ENCODE results near the gene DLG2. TPM values are rescaled to one million over a fixed set of nuclear protein-coding genes. Genes with fewer than 3 reads are reported as not detected.

DLG2 gene
- total and polyA plus RNA-seq, 3 experiments from 2014 or later = 0.81 to 1.5 (median 1.3) TPM

DNA sequence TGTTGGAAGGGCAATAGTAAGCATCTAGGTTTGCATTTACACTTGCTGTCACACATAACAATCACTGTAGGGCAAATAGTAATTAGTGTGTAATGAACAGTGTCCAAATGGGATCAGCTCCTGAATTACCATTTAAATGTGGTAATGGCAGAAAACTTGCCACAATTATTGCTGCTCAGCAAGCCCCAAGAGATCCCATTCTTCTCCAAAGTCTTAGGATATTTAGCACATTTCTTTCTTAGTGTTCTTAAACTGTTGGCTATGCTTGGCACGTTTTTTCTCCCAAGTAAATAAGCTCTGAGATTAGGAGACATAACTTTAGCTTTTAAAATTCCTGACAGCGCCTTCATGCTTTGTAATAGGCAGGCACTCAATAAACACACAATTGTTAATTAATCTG lies 1037.0 kb downstream of the DLG2 start:
- Mint-ChIP-seq H3K9me3 (peaks cover 12 to 32% (median 28%) of the 10 kb centered on the region in 5 donors), H3K36me3 (no peaks in the 10 kb centered on the region), H3K27me3 (no peaks in the 10 kb centered on the region), H3K27ac (no peak overlapping the region), H3K4me1 (no peaks in the 10 kb centered on the region), H3K4me3 (no peak overlapping the region)
- Histone ChIP-seq H3K27ac (ENCODE audit: low read depth, low read length) (no peak overlapping the region), H3K4me1 (ENCODE audit: insufficient read depth, low read length) (no peaks in the 10 kb centered on the region), H3K36me3 (ENCODE audit: insufficient read depth, low read length) (no peaks in the 10 kb centered on the region), H3K27me3 (ENCODE audit: insufficient read depth, low read length, poor library complexity, severe bottlenecking) (no peaks in the 10 kb centered on the region), H3K9me3 (ENCODE audit: low read length) (no peaks in the 10 kb centered on the region), H3K4me3 (ENCODE audit: low read length) (no peak overlapping the region)
- no peak for DNase-seq
- POLR2A ChIA-PET = no interaction called here
- CTCF ChIA-PET = no interaction called here

DNA sequence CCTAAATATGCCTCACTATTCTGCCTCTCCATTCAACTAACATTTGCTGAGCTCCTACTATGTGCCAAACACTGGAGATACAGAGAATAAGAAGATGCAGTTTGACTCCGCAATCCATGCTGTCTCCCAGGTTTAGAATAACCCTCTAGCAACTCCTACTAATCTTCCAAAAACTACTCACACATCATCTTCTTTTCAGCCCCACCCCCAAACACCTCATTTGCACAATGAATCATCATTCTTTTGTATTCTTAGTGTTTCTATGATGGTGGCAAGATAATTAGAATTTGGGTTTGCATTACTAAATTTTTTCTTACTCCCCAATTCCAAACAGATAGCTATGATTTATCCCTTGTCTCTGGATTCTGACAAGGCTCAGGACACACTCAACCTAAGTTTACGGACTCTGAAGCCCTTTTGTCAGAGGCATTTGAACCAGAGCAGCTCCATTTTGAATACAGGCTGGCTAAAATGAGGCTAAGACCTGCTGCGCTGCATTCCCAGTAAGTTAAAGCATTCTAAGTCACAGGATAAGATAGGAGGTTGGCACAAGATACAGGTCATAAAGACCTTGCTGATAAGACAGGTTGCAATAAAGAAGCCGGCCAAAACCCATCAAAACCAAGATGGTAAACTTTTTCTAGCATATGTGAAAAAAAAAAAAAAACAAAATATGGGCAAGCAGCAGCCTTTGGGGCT lies 1038.9 kb downstream of the DLG2 start:
- DNase-seq = no peak
- Histone ChIP-seq H3K27ac (ENCODE audit: low read depth, low read length) (no peak overlapping the region), H3K4me3 (ENCODE audit: low read length) (no peak overlapping the region), H3K27me3 (ENCODE audit: insufficient read depth, low read length, poor library complexity, severe bottlenecking) (no peaks in the 10 kb centered on the region), H3K4me1 (ENCODE audit: insufficient read depth, low read length) (no peaks in the 10 kb centered on the region), H3K36me3 (ENCODE audit: insufficient read depth, low read length) (no peaks in the 10 kb centered on the region), H3K9me3 (ENCODE audit: low read length) (no peaks in the 10 kb centered on the region)
- Mint-ChIP-seq H3K36me3 (no peaks in the 10 kb centered on the region), H3K4me1 (no peaks in the 10 kb centered on the region), H3K27me3 (no peaks in the 10 kb centered on the region), H3K27ac (no peak overlapping the region), H3K4me3 (no peak overlapping the region), H3K9me3 (peaks cover 3 to 32% (median 23%) of the 10 kb centered on the region in 5 donors)
- ChIA-PET CTCF (no interaction called here), POLR2A (no interaction called here)

DNA sequence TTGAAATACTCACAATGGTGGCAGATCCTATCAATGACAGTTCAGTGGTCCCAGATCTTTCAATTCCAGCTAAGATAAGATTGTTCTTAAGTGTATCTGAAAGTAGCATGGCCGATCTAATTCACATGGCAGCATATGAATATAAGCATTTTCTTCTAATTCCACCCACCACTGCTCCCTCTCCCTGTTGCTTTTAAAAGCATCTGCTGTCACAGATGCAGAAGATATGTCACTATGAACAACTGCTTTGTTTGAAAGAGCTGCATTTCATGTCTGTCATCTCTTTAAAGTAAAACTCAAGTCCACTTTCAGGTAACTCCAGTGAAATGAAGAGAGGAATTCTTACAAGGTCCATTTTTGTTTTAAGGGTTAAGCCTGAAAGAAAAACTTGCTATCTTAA lies 1044.0 kb downstream of the DLG2 start:
- Mint-ChIP-seq H3K27ac (no peak overlapping the region), H3K36me3 (no peaks in the 10 kb centered on the region), H3K4me3 (no peak overlapping the region), H3K9me3 (peaks cover 2 to 11% (median 9%) of the 10 kb centered on the region in 5 donors), H3K4me1 (no peaks in the 10 kb centered on the region), H3K27me3 (no peaks in the 10 kb centered on the region)
- Histone ChIP-seq H3K36me3 (ENCODE audit: insufficient read depth, low read length) (no peaks in the 10 kb centered on the region), H3K27me3 (ENCODE audit: insufficient read depth, low read length, poor library complexity, severe bottlenecking) (no peaks in the 10 kb centered on the region), H3K4me3 (ENCODE audit: low read length) (no peak overlapping the region), H3K9me3 (ENCODE audit: low read length) (no peaks in the 10 kb centered on the region), H3K4me1 (ENCODE audit: insufficient read depth, low read length) (no peaks in the 10 kb centered on the region), H3K27ac (ENCODE audit: low read depth, low read length) (no peak overlapping the region)
- DNase-seq = no peak
- ChIA-PET POLR2A (no interaction called here), CTCF (no interaction called here)

DNA sequence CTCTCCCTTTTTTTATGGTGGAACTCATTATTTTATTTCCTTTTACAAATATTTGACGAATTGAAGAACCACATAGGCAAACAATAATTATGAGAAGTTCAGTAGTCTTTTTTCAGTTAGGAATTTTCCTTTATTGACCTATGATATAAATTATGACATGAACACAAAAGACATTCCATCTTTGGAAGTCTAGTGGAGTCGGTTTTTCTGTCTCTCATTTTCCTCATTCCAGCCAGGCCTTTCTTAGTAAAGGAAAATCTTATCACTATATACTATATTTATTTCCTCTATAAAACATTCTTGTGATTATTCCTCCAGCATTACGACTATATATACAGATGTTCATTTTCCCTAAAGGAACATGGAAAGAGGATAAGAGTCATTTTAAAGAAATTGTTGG lies 1046.1 kb downstream of the DLG2 start:
- H3K36me3 Mint-ChIP-seq = no peaks in the 10 kb centered on the region
- ChIA-PET CTCF (interaction anchor here (0.7 kb wide), 1 partner anchor 11 kb away, joined by 4 read pairs; no protein-coding TSS in a partner anchor), POLR2A (no interaction called here)
- Histone ChIP-seq H3K4me1 (ENCODE audit: insufficient read depth, low read length) (no peaks in the 10 kb centered on the region), H3K27ac (ENCODE audit: low read depth, low read length) (no peak overlapping the region), H3K4me3 (ENCODE audit: low read length) (no peak overlapping the region), H3K36me3 (ENCODE audit: insufficient read depth, low read length) (no peaks in the 10 kb centered on the region), H3K27me3 (ENCODE audit: insufficient read depth, low read length, poor library complexity, severe bottlenecking) (no peaks in the 10 kb centered on the region), H3K9me3 (ENCODE audit: low read length) (no peaks in the 10 kb centered on the region)
- peaks cover 3 to 13% (median 11%) of the 10 kb centered on the region in 5 donors for H3K9me3 Mint-ChIP-seq
- H3K4me3 Mint-ChIP-seq = no peak overlapping the region
- no peaks in the 10 kb centered on the region for H3K4me1 Mint-ChIP-seq
- no peak overlapping the region for H3K27ac Mint-ChIP-seq
- H3K27me3 Mint-ChIP-seq = no peaks in the 10 kb centered on the region
- no peak for DNase-seq

DNA sequence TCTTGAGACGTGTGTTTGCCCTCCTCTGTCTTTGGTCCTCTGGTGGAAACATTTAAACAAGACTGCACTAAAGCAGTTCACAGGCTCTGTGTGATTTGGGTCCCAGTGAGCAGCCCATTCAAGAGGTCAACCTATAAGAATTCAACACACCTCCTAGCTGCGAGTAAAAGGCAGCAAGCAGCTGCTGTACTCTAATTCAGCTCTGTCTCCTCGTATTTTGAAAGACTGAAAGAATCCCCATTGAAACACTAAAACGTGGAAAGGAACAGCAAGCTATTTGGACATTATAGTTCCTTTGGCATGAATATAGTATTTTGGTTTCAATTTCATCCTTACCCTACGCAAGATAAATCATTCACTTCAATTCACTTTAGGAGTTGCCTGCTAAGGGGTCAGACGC lies 1046.7 kb downstream of the DLG2 start:
- H3K4me3 Mint-ChIP-seq = no peak overlapping the region
- no peaks in the 10 kb centered on the region for H3K4me1 ChIP-seq (ENCODE audit: insufficient read depth, low read length)
- H3K36me3 ChIP-seq (ENCODE audit: insufficient read depth, low read length) = no peaks in the 10 kb centered on the region
- ChIA-PET POLR2A (no interaction called here), CTCF (no interaction called here)
- H3K27me3 ChIP-seq (ENCODE audit: insufficient read depth, low read length, poor library complexity, severe bottlenecking) = no peaks in the 10 kb centered on the region
- H3K4me1 Mint-ChIP-seq = no peaks in the 10 kb centered on the region
- H3K9me3 ChIP-seq (ENCODE audit: low read length) = no peaks in the 10 kb centered on the region
- no peaks in the 10 kb centered on the region for H3K36me3 Mint-ChIP-seq
- H3K27me3 Mint-ChIP-seq = no peaks in the 10 kb centered on the region
- DNase-seq = no peak
- no peak overlapping the region for H3K27ac Mint-ChIP-seq
- no peak overlapping the region for H3K4me3 ChIP-seq (ENCODE audit: low read length)
- H3K27ac ChIP-seq (ENCODE audit: low read depth, low read length) = no peak overlapping the region
- H3K9me3 Mint-ChIP-seq = peaks cover 3 to 13% (median 10%) of the 10 kb centered on the region in 5 donors

DNA sequence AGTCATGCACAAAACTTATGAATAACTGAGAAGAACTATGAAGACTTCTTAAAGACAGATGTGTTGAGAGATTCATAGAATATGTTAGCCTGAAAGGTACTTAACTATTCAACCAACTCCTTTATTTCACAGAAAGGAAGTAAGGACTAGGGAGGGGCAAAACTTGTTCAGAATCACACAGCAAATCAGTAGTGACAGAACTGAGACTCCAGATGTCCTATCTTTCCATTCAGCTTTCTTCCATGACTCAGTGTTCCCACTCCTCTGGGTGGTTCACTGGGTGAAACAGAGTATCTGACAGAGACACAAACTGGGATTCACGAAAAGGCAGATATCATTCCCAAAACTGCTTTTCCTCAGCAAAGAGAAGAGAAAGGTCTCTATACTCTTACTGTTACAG lies 1053.3 kb downstream of the DLG2 start:
- H3K36me3 Mint-ChIP-seq = no peaks in the 10 kb centered on the region
- ChIA-PET POLR2A (no interaction called here), CTCF (no interaction called here)
- peaks cover 0 to 1% of the 10 kb centered on the region in 2 donors for H3K27me3 Mint-ChIP-seq
- no peak overlapping the region for H3K4me3 Mint-ChIP-seq
- no peaks in the 10 kb centered on the region for H3K9me3 ChIP-seq (ENCODE audit: low read length)
- no peaks in the 10 kb centered on the region for H3K27me3 ChIP-seq (ENCODE audit: insufficient read depth, low read length, poor library complexity, severe bottlenecking)
- no peaks in the 10 kb centered on the region for H3K36me3 ChIP-seq (ENCODE audit: insufficient read depth, low read length)
- H3K4me1 ChIP-seq (ENCODE audit: insufficient read depth, low read length) = no peaks in the 10 kb centered on the region
- H3K27ac Mint-ChIP-seq = no peak overlapping the region
- peaks cover 17 to 25% (median 23%) of the 10 kb centered on the region in 5 donors for H3K9me3 Mint-ChIP-seq
- H3K4me1 Mint-ChIP-seq = no peaks in the 10 kb centered on the region
- no peak overlapping the region for H3K27ac ChIP-seq (ENCODE audit: low read depth, low read length)
- no peak for DNase-seq
- H3K4me3 ChIP-seq (ENCODE audit: low read length) = no peak overlapping the region

DNA sequence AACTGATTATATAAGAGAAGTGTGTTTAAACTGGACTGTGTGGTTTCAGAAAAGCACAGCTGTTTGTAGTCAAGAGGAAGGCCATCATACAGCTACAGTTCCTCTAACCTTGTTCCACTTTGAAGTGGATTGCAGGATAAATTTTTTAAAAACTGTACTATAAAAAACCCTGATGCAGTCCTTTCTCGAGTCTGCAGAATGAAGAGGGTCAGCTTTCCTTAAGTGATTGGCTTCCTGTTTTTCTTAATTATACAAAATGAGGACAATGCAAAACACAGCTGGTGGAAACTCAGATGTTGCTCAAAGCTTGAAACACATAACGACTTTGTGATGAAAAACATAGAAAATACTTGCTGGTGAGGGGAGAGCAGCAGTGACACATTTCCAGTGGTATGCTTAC lies 1060.5 kb downstream of the DLG2 start:
- ChIA-PET POLR2A (no interaction called here), CTCF (no interaction called here)
- no peaks in the 10 kb centered on the region for H3K9me3 ChIP-seq (ENCODE audit: low read length)
- H3K4me1 Mint-ChIP-seq = no peaks in the 10 kb centered on the region
- H3K27ac ChIP-seq (ENCODE audit: low read depth, low read length) = no peak overlapping the region
- DNase-seq = no peak
- peaks cover 11 to 20% (median 15%) of the 10 kb centered on the region in 5 donors for H3K9me3 Mint-ChIP-seq
- H3K27ac Mint-ChIP-seq = no peak overlapping the region
- H3K4me3 Mint-ChIP-seq = no peak overlapping the region
- H3K36me3 ChIP-seq (ENCODE audit: insufficient read depth, low read length) = no peaks in the 10 kb centered on the region
- no peaks in the 10 kb centered on the region for H3K27me3 ChIP-seq (ENCODE audit: insufficient read depth, low read length, poor library complexity, severe bottlenecking)
- H3K4me3 ChIP-seq (ENCODE audit: low read length) = no peak overlapping the region
- H3K27me3 Mint-ChIP-seq = peaks cover 0 to 1% of the 10 kb centered on the region in 2 donors
- H3K36me3 Mint-ChIP-seq = no peaks in the 10 kb centered on the region
- H3K4me1 ChIP-seq (ENCODE audit: insufficient read depth, low read length) = no peaks in the 10 kb centered on the region

DNA sequence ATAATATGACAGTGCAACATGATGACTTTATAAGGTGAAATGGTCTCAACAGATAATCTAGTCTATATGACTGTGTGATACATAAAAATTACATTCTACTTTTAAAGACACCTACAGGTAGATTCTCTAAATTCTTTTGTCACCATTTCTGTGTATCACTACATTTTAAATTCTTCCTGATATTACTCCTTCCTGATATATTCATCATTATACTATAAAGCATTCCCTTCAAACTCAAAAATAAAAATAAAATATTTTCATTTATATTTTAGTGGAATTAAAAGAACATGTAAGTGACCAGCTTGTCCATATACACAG lies 1062.3 kb downstream of the DLG2 start:
- no peaks in the 10 kb centered on the region for H3K9me3 ChIP-seq (ENCODE audit: low read length)
- Mint-ChIP-seq H3K27ac (no peak overlapping the region), H3K4me3 (no peak overlapping the region), H3K4me1 (no peaks in the 10 kb centered on the region), H3K36me3 (no peaks in the 10 kb centered on the region), H3K9me3 (peaks cover under 1 to 18% (median 7%) of the 10 kb centered on the region in 5 donors), H3K27me3 (no peaks in the 10 kb centered on the region)
- CTCF ChIA-PET = no interaction called here
- H3K36me3 ChIP-seq (ENCODE audit: insufficient read depth, low read length) = no peaks in the 10 kb centered on the region
- no peaks in the 10 kb centered on the region for H3K4me1 ChIP-seq (ENCODE audit: insufficient read depth, low read length)
- DNase-seq = no peak
- no peaks in the 10 kb centered on the region for H3K27me3 ChIP-seq (ENCODE audit: insufficient read depth, low read length, poor library complexity, severe bottlenecking)
- POLR2A ChIA-PET = no interaction called here
- H3K4me3 ChIP-seq (ENCODE audit: low read length) = no peak overlapping the region
- H3K27ac ChIP-seq (ENCODE audit: low read depth, low read length) = no peak overlapping the region
